Left ventricle myocardium inferior (tissue), 1 donor: Measurements from ENCODE around the gene MICAL3. TPM values are rescaled to one million over a fixed set of nuclear protein-coding genes. Genes with fewer than 3 reads are reported as not detected.

Experiments used
- DNase-seq: peaks from one replicate; pipeline ENCODE4 v3.0.0-alpha.2; 2020
- H3K27ac ChIP-seq: fragments of 200-600 bp; replicated peaks from 2 replicates; pipeline ENCODE4 v1.8.0; 2021
- H3K27me3 ChIP-seq: fragments of 200-600 bp; 2 replicates; pipeline ENCODE4 v1.8.0; 2021; ENCODE audit warnings: low read depth
- H3K36me3 ChIP-seq: fragments of 200-600 bp; 2 replicates; pipeline ENCODE4 v1.8.0; 2021
- H3K4me1 ChIP-seq: fragments of 200-600 bp; 2 replicates; pipeline ENCODE4 v1.8.0; 2021
- H3K4me3 ChIP-seq: fragments of 200-600 bp; 2 replicates; pipeline ENCODE4 v1.8.0; 2021; ENCODE audit warnings: mild to moderate bottlenecking, moderate library complexity
- H3K9me3 ChIP-seq: fragments of 200-600 bp; replicated peaks from 2 replicates; pipeline ENCODE4 v1.8.0; 2021
- CTCF ChIP-seq: fragments of 200-600 bp; IDR thresholded peaks from 2 replicates; pipeline ENCODE4 v1.8.0; 2021; ENCODE audit warnings: antibody characterized with exemption, mild to moderate bottlenecking, borderline replicate concordance
- intact Hi-C: fragments of 100-400 bp; cut with micrococcal nuclease; formaldehyde crosslinking; loops from one replicate; pipeline ENCODE4 v1.11.0; 2022
- total RNA-seq: library from RNA; stranded (reverse); fragmentation: NEBNext Ultra II Directional; extraction: Animal tissue kit (Norgen Biotek cat#: 25700); gene quantifications from one replicate; pipeline ENCODE4 v1.2.1, GENCODE V29; 2021
- donor health status: DM: no; HTN: yes; CAD: no; lungs with severe emphysema.

MICAL3 gene
- total RNA-seq, 1 donor from 2014 or later = 92.5 TPM

GRCh38 chr22:17955590-17956379, 68.6 kb downstream of the MICAL3 start:
- no peak for DNase-seq
- Histone ChIP-seq H3K27me3 (no peaks in the 10 kb centered on the region), H3K27ac (peak overlapping the region; percentile 25), H3K9me3 (no peaks in the 10 kb centered on the region), H3K36me3 (no peaks in the 10 kb centered on the region), H3K4me1 (peaks cover 71% of the 10 kb centered on the region), H3K4me3 (no peak overlapping the region)
- intact Hi-C loops = no loop called here
- TF ChIP-seq CTCF = no peak

- H3K27me3 ChIP-seq = no peaks in the 10 kb centered on the region
- no peak for TF ChIP-seq CTCF
- no peak overlapping the region for H3K27ac ChIP-seq
- no peaks in the 10 kb centered on the region for H3K9me3 ChIP-seq
- no peak for DNase-seq
- H3K36me3 ChIP-seq = no peaks in the 10 kb centered on the region
- intact Hi-C loops = no loop called here
- peaks cover 71% of the 10 kb centered on the region for H3K4me1 ChIP-seq
- no peak overlapping the region for H3K4me3 ChIP-seq
Measured at GRCh38 chr22:17954860-17955587, 69.3 kb downstream of the MICAL3 start.

GRCh38 chr22:17954200-17954859, 70.0 kb downstream of the MICAL3 start:
- TF ChIP-seq CTCF = no peak
- Histone ChIP-seq H3K9me3 (no peaks in the 10 kb centered on the region), H3K27ac (no peak overlapping the region), H3K27me3 (no peaks in the 10 kb centered on the region), H3K4me3 (no peak overlapping the region), H3K4me1 (peaks cover 74% of the 10 kb centered on the region), H3K36me3 (no peaks in the 10 kb centered on the region)
- DNase-seq = no peak
- intact Hi-C loops = no loop called here

- H3K27me3 ChIP-seq = no peaks in the 10 kb centered on the region
- no peak overlapping the region for H3K4me3 ChIP-seq
- H3K27ac ChIP-seq = peak overlapping the region; percentile 6
- peaks cover 81% of the 10 kb centered on the region for H3K4me1 ChIP-seq
- no peak for TF ChIP-seq CTCF
- intact Hi-C loops = no loop called here
- no peak for DNase-seq
- H3K36me3 ChIP-seq = no peaks in the 10 kb centered on the region
- H3K9me3 ChIP-seq = no peaks in the 10 kb centered on the region
Measured at GRCh38 chr22:17953147-17953546, 71.2 kb downstream of the MICAL3 start.

- H3K4me1 ChIP-seq = peaks cover 82% of the 10 kb centered on the region
- H3K9me3 ChIP-seq = no peaks in the 10 kb centered on the region
- H3K36me3 ChIP-seq = no peaks in the 10 kb centered on the region
- H3K27me3 ChIP-seq = no peaks in the 10 kb centered on the region
- TF ChIP-seq CTCF = no peak
- intact Hi-C loops = no loop called here
- no peak for DNase-seq
- no peak overlapping the region for H3K4me3 ChIP-seq
- peak overlapping the region; percentile 86 for H3K27ac ChIP-seq
Measured at GRCh38 chr22:17952273-17952801, 72.0 kb downstream of the MICAL3 start.
